Suppressor macrophage treated with lipopolysaccharide for 4 hours (primary cell): ENCODE results near the gene SRSF8.
A peak's percentile ranks its signal among the peaks of the same experiment; 100 is the strongest.
"Not testable (repeated sequence)": the region's sequence is repeated elsewhere in the genome, so short reads cannot be mapped to it uniquely, and the experiment has no call there.

Source experiments
- DNase-seq: peaks from one replicate; pipeline ENCODE4 v3.0.0-alpha.2; 2020

The SRSF8 gene

DNA sequence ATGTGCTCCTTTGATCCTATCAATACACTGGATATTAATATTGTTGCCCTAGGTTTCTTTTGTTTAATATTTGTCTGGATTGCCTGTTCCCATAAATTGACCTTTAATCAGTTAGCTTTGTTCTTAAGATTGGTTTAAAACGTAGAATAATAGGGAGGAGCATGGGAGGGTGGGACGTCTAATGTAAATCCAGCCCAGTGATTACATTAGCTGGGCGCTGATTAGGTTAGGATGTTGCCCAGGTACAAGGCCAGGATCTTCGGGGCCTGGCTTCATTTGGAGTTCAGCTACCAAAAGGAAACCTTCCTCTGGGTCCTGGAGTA lies at the start of gene SRSF8:
Gene SRSF8 (plus strand): TSS at position 204 of the 323 bp plus-strand sequence. CDS start 308 bp downstream, outside the sequence.
- DNase-seq = no peak

DNA sequence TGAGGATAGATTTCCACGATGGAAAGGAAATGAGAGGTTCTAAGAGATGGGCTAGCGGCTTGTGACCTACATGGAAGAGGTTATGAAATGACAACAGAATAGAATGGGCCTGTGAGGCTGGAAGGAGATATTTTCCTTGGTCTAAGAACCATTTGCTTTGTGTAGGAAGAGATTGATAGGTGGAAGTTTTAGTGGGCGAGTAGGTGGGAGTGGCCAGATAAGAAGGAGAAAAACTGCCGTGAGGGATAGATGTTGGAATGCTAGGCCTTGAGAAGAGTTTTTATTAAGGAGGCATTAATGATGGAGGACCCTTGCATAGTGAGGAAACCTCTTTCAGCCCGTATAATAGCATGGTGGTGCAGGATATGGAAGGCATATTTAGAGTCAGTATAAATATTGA lies 45.3 kb upstream of the SRSF8 start:
- DNase-seq = not testable (repeated sequence)

GRCh38 chr11:95024958-95025357 lies 41.8 kb upstream of the SRSF8 start, which contains the start of gene KDM4E:
TSS of gene KDM4E (plus strand) at chr11:95025258. CDS start at chr11:95025558, 300 bp downstream.
- no peak for DNase-seq

DNA sequence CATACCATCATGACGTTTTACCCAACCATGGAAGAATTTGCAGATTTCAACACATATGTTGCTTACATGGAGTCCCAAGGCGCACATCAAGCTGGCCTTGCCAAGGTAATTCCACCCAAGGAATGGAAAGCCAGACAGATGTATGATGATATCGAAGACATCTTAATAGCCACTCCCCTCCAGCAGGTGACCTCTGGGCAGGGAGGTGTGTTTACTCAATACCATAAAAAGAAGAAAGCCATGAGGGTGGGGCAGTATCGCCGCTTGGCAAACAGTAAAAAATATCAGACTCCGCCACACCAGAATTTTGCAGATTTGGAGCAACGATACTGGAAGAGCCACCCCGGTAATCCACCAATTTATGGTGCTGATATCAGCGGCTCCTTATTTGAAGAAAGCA lies 41.1 kb upstream of the SRSF8 start:
- DNase-seq = not testable (repeated sequence)

DNA sequence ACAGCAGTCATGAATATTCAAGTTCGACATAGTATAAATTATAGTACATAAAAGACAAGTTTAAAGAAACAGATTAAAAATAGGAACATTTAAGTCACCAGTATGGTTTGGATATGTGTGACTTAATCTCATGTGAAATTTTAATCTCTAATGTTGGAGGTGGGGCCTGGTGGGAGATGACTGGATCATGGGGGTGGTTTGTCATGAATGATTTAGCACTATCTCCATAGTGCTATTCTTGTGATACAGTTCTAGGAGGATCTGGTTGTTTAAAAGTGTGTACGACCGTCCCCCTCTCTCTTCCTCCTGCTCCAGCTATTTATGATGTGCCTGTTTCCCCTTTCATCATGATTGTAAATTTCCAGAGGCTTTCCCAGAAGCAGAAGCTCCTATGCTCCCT lies 38.4 kb upstream of the SRSF8 start:
- no peak for DNase-seq

DNA sequence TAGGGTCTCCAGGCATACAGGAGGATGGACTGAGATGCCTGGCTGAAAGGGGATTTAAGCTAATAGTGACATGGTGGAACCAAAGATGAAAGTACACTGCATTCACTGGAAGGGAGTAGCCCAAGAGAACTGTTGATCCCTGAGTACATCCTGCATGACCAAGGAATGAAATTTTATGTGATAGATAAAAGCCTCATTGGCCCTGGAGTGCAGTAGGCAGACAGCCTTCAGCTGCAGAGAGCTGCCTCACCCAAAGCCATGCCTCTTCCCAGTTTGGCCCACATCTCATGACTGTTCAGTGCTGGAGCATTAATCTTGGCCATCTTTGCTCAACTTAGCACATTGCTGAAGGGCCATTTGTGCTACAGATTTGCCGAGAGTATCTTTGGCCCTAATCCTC lies 33.7 kb upstream of the SRSF8 start:
- no peak for DNase-seq

GRCh38 chr11:95035316-95035715 lies 31.4 kb upstream of the SRSF8 start:
- DNase-seq = no peak

- peak; percentile 5 for DNase-seq
Measured at GRCh38 chr11:95037356-95038035, 29.2 kb upstream of the SRSF8 start.

- DNase-seq = no peak
Measured at GRCh38 chr11:95042239-95042638, 24.5 kb upstream of the SRSF8 start.

- no peak for DNase-seq
Measured at GRCh38 chr11:95042906-95043305, 23.8 kb upstream of the SRSF8 start.

DNA sequence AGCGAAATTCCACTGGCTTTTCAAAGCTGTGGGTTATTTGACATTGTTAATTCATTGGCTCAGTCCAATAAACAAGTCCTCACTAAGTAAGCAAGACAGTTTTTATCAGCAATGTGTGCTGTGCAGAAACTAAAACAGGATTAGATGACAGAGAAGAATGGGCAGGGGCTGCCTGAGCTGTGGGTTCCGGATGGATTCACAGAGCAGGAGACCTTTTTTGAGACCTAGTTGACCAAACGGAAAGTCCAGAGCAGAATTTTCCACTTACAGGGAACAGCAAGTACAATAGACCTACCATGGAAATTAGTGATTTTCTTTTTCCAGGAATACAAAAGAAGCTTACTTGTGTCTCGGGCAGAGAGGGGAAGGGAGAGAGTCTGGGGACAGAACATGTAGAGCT lies 22.7 kb upstream of the SRSF8 start:
- DNase-seq = no peak

DNA sequence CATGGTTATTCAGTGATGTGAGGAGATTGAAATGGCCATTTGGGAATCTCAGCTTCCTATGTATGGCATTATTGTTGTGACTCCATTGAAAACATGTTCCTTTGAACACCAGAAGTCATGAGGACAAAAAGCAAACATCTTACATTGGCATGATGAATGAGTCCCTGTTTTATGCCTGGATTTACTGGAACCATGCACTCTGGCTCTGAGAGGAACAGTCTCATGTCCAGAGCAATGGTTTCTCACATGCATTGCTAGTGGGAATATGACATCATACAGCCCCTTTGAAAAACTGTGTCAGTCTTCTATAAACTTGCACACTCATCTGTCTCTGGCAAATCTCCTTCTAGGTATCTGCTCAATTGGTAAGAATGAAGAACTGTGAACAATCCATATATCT lies 20.9 kb upstream of the SRSF8 start:
- no peak for DNase-seq

GRCh38 chr11:95049122-95049521 lies 17.6 kb upstream of the SRSF8 start, which contains the start of gene KDM4F:
TSS of gene KDM4F (plus strand) at chr11:95049422.
- not testable (repeated sequence) for DNase-seq

DNA sequence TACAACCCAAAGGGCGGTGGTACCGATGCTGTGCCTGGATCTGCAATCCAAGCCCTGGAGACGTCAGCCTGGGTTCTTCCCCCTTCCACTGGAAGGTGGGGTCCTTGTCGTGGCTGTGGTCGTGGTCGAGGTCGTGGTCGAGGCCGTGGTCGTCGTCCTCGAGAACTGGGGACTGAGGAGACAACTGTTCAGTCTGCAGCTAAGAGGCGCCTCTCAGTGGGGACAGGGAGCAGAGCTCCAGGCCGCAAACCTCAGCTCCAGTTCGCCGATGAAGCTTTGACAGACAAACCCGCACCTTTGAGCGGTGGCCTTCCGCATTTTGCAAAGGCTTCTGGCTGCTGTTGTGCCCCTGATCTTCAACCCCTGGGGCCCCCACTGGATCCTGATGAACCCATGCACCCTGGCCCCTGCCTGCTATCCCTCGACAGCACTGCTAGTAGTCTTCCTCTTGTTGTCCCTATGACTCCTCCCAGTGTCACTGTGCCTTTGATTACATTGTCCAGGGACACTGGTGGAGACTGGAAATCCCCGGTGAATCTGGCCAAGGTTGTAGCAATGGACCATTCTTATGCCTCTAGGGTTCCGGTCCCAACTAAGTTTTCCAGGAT lies 16.0 kb upstream of the SRSF8 start:
- no peak for DNase-seq

- DNase-seq = no peak
Measured at GRCh38 chr11:95054356-95054755, 12.4 kb upstream of the SRSF8 start.

DNA sequence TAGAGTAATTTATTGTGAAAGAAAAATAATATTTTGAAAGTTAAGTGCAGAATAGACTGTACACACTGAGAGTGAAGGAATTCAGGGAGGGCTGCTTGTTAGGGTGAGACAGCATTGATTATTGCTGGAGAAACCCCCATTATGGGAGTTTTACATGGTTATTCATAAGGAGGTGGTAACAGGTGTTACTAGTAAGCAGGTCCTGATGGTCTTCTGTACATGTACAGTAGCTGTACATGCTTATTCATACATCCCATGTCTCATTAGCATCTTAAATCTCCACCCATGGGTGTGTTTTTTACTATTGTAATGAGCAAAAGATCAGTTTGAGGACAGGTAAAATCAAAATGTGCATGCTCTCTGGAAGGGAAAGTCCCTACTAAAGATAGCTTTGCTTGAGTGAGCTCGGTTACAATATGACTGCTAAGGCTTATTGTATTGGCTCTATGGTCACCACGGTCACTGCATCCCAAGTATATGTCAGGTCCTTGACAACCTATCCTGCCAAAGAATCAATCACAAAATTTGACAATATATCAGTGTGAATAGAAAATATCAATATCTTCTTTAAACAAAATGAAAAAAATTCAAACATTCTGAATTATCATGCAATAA lies 11.3 kb upstream of the SRSF8 start:
- no peak for DNase-seq

DNA sequence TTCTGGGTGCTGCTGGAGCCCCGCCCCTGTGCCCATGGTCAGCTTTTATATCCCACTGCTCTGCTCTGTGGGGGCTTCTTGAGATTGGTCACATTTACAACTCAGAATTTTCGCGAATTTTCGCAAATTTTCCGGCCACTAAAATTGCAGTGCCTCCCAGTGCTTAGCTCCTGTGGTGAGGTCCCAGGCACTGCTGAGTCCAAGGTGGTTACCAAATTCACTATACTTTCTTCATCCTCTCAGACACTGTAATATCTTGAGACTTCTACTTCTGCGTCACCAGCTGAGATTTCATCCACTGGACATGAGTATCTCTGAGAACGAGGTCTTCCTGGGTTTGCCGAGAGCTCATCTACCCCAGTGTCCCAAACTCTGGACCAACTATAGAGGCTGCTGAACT lies 8.8 kb upstream of the SRSF8 start:
- no peak for DNase-seq

DNA sequence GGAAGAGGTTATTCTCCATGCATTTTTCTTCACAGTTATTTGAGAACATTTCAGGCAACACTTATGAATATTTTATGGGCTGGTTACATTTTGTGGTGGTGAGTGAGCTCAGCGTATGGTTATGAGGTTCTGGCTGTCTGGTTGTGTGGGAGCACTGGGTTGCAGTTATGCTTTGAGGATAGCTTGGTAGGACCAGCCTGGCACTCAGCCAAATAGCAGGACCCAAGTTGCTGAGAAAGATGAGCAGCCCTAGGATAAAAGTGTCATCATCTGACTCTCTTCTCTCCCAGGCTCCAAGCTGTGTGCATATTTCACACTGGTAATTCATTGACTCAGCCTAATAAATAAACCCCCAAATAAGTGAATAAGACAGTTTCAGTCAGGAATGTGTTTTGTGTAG lies 8.1 kb upstream of the SRSF8 start:
- no peak for DNase-seq

DNA sequence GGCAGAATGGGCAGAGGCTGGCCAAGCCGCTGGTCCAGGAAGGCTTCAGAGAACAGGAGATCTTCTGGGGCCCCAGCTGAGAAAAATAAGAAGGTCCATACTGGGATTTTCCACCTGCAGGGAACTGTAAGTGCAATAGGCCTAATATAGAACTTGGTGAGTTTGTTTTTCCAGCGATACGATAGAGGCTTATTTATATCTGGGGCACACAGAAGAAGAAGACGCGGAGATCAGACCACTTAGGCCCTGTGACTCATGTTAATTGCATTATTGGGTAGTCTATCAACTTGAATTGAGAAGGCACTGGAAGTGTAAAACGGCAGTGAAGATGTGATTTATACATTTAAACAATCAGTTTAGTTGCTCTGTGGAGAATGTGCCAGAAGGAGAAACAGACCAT lies 7.7 kb upstream of the SRSF8 start:
- DNase-seq = no peak

GRCh38 chr11:95065336-95065735 lies 1.4 kb upstream of the SRSF8 start:
- no peak for DNase-seq

- DNase-seq = peak; percentile 85
Measured at GRCh38 chr11:95067039-95067840, 521 bp downstream of the SRSF8 start.

DNA sequence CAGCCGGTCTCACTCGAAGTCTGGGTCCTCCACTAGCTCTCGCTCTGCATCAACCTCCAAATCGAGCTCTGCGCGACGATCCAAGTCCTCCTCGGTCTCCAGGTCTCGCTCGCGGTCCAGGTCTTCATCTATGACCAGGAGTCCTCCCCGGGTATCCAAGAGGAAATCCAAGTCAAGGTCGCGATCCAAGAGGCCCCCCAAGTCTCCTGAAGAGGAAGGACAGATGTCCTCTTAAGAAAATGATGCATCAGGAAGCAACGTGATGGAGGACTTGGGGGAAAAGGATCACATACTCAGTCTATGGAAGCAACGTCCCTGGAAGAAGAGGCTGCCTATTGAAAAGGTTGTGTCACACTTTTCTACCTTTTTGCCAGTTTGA lies 1.1 kb downstream of the SRSF8 start:
- peak; percentile 39 for DNase-seq

DNA sequence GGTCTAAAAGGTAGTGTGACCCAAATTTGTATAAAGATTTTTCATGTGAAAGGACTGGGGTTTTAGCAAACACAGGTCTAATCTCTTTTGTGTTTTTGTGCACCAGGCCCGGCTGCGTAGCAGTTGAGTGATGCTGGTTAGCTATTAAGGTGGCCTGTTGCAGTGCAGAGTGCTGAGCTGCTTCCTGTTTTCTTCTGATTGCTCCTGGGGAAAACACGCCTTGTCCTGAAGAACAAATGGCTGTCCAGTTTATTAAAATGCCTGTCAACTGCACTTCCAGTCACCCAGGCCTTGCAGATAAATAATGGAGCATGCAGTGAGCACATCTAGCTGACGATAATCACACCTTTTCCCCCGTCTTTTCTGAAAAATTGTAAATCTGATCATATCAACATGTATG lies 1.8 kb downstream of the SRSF8 start:
- peak; percentile 91 for DNase-seq

DNA sequence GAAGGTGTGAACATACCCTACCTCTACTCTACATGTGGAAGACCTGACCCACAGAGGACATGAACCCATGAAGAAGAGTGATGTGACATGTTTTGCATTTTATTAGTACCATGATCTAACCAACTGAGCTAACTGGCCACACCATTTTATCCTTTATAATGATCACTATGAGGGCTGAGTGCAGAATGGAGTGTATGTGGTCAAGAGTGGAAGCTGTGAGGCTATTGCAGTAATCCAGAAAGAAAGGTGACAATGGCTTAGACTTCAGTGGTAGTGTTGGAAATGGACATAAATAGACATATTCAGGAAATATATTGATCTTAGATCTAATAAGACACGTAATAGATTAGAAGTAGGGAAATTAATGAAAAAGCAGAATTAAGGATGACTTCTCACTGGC lies 3.8 kb downstream of the SRSF8 start:
- no peak for DNase-seq
